Omental fat pad (tissue), 4 donors: ENCODE measurements around the gene SLC1A2. TPM values are rescaled to one million over a fixed set of nuclear protein-coding genes. Genes with fewer than 3 reads are reported as not detected.

Experiments used
- ATAC-seq: fragments of 150-250 bp; one replicate; pipeline ENCODE4 v1.9.1; 2016; ENCODE audit warnings: mild to moderate bottlenecking, moderate library complexity; ENCODE audit not compliant: low FRiP score
- DNase-seq: peaks from one replicate; pipeline ENCODE4 v3.0.0-alpha.2; 2019; ENCODE audit warnings: low spot score
- CTCF ChIP-seq, 3 donors: fragments of 450-650 bp; IDR thresholded peaks; one replicate each; pipeline ENCODE4 v1.5.1; 2016 to 2017; ENCODE audit warnings: antibody characterized with exemption in 3 of 3, mild to moderate bottlenecking in 3 of 3, moderate library complexity in 2 of 3
- total RNA-seq, 4 donors: library from RNA; depleted of rRNA; stranded (reverse); fragments of >200 nt; gene quantifications; one replicate each; pipeline ENCODE4 v1.1.0, GENCODE V29; 2016

Gene SLC1A2
- total RNA-seq, 4 donors from 2014 or later: 0.96 to 5.0 (median 2.8) TPM

GRCh38 chr11:35259529-35259928 lies 159.8 kb downstream of the SLC1A2 start:
- no peak for TF ChIP-seq CTCF (IDR thresholded peaks at IDR 0.05)
- DNase-seq (no peak), ATAC-seq (no peak)

- ATAC-seq: no peak
- no peak for DNase-seq
- no peak for TF ChIP-seq CTCF (IDR thresholded peaks at IDR 0.05)
Observed at GRCh38 chr11:35257281-35257680, 162.1 kb downstream of the SLC1A2 start.

GRCh38 chr11:35256296-35256695 lies 163.1 kb downstream of the SLC1A2 start:
- DNase-seq: no peak
- TF ChIP-seq CTCF (IDR thresholded peaks at IDR 0.05): no peak
- no peak for ATAC-seq

- DNase-seq: no peak
- TF ChIP-seq CTCF (IDR thresholded peaks at IDR 0.05): no peak
- ATAC-seq: no peak
Observed at GRCh38 chr11:35255514-35255913, 163.8 kb downstream of the SLC1A2 start.

- DNase-seq: no peak
- ATAC-seq: no peak
Observed at GRCh38 chr11:35253237-35253636, 166.1 kb downstream of the SLC1A2 start.

GRCh38 chr11:35250621-35251020 lies 168.7 kb downstream of the SLC1A2 start:
- ATAC-seq (no peak), DNase-seq (no peak)
- no peak for TF ChIP-seq CTCF (IDR thresholded peaks at IDR 0.05)

More at GRCh38 chr11:35253237-35253636, 166.1 kb downstream of the SLC1A2 start:
- no peak for TF ChIP-seq CTCF (IDR thresholded peaks at IDR 0.05)

- no peak for TF ChIP-seq CTCF (IDR thresholded peaks at IDR 0.05)
- ATAC-seq: no peak
Observed at GRCh38 chr11:35250192-35250591, 169.2 kb downstream of the SLC1A2 start.

More at GRCh38 chr11:35250192-35250591, 169.2 kb downstream of the SLC1A2 start:
- DNase-seq: no peak
